Measurements from ENCODE around the gene PLRG1. TPM values are rescaled to one million over a fixed set of nuclear protein-coding genes. Genes with fewer than 3 reads are reported as not detected.

The PLRG1 gene
- total and polyA plus RNA-seq, 2 of the 8 experiments (the other 6 are each of a cell fraction or from before 2014, with no cell fraction given) = 63.5 to 108 TPM

- no peak for TF ChIP-seq EZH2 (IDR thresholded peaks at IDR 0.05; ENCODE audit: low read depth, low read length, severe bottlenecking)
- no peak for TF ChIP-seq SP1 (IDR thresholded peaks at IDR 0.05; ENCODE audit: low read depth, low read length)
- no peak for TF ChIP-seq RNF2 (IDR thresholded peaks at IDR 0.05; ENCODE audit: borderline replicate concordance, low read depth, low read length, missing control alignments, poor library complexity, severe bottlenecking)
- no peak for TF ChIP-seq KDM1A (IDR thresholded peaks at IDR 0.05; ENCODE audit: borderline replicate concordance, low read length)
- no peak for TF ChIP-seq ATF2 (IDR thresholded peaks at IDR 0.05; ENCODE audit: low read length)
These were observed 28.7 kb upstream of the PLRG1 start (continued) for GRCh38 chr4:154578919-154579318.

Data from H1 (cell line).